Epithelial cell of alveolus of lung (primary cell): ENCODE results near the gene CNMD. TPM values are rescaled to one million over a fixed set of nuclear protein-coding genes. Genes with fewer than 3 reads are reported as not detected.

Experiments
- total RNA-seq: library from RNA; depleted of rRNA; stranded (reverse); fragments of >200 nt; gene quantifications from 2 replicates; pipeline ENCODE4 v1.2.1, GENCODE V29; 2015

The CNMD gene
- total RNA-seq, result not detected in 2 replicates

GRCh38 chr13:52739468-52740071, at the start of gene CNMD:
CNMD (minus strand) TSS chr13:52739820; CDS start chr13:52739701, 119 bp downstream.

Other genes starting within 250 kb of the CNMD start
- 2.3 and 4.5 TPM in 2 replicates for gene HNRNPA1L2, start 97.4 kb downstream of the CNMD start, total RNA-seq
- gene SUGT1, start 87.0 kb downstream of the CNMD start, total RNA-seq, result 23.2 and 36.7 TPM in 2 replicates
- gene PCDH8, start 108.8 kb upstream of the CNMD start, total RNA-seq, result not detected in 2 replicates